GM21526 (cell line): Measurements from ENCODE around the gene TMEM237.
A peak's percentile ranks its signal among the peaks of the same experiment; 100 is the strongest.
"Not testable (repeated sequence)": the region's sequence is repeated elsewhere in the genome, so short reads cannot be mapped to it uniquely, and the experiment has no call there.

Source experiments
- ATAC-seq: cut with Tn5 transposase; IDR thresholded peaks from one replicate; pipeline ENCODE4 v1.9.1; 2021; ENCODE audit warnings: moderate library complexity; ENCODE audit not compliant: unreplicated experiment, low FRiP score

Gene TMEM237

GRCh38 chr2:201643216-201643890, at the start of gene TMEM237:
Gene TMEM237 (minus strand): TSS chr2:201643503. CDS start chr2:201643400, 103 bp downstream.
- ATAC-seq: peak; percentile 60

- ATAC-seq: no peak
Observed at GRCh38 chr2:201685156-201685555, 41.9 kb upstream of the TMEM237 start.

- ATAC-seq: no peak
Observed at GRCh38 chr2:201680743-201681142, 37.4 kb upstream of the TMEM237 start.

- ATAC-seq: no peak
Observed at GRCh38 chr2:201678401-201678800, 35.1 kb upstream of the TMEM237 start.

GRCh38 chr2:201675454-201675853, 32.2 kb upstream of the TMEM237 start:
- ATAC-seq: no peak

DNA sequence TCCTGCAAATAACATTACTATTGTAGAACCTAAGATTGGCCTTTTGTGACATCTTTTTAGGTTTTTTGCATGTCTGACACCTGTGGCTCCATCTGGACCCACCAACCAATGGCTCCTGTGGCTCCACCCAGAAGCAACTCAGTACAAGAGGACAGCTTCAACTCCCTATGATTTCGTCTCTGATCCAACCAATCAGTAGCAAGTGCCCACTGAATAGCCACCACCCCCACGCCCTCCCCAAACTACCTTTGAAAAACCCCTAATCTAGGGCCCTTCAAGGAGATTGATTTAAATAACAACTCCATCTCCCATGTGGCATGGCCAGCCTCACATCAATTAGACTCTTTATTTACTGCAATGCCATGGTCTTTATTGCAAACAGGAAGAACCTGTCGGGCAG, 31.5 kb upstream of the TMEM237 start:
- no peak for ATAC-seq

GRCh38 chr2:201674298-201674697, 31.0 kb upstream of the TMEM237 start:
- ATAC-seq: no peak

- no peak for ATAC-seq
Observed at GRCh38 chr2:201673546-201673945, 30.2 kb upstream of the TMEM237 start.

DNA sequence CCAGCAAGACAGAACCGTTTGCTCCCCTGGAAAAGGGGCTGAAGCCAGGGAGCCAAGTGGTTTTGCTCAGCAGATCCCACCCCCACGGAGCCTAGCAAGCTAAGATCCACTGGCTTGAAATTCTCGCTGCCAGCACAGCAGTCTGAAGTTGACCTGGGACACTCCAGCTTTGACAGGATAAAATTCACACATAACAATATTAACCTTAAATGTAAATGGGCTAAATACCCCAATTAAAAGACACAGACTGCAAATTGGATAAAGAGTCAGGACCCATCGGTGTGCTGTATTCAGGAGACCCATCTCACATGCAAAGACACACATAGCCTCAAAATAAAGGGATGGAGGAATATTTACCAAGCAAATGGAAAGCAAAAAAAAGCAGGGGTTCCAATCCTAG, 27.9 kb upstream of the TMEM237 start:
- ATAC-seq: not testable (repeated sequence)

- no peak for ATAC-seq
Observed at GRCh38 chr2:201669865-201670264, 26.6 kb upstream of the TMEM237 start.

GRCh38 chr2:201668402-201668910, 25.2 kb upstream of the TMEM237 start:
- no peak for ATAC-seq

- no peak for ATAC-seq
Observed at GRCh38 chr2:201664334-201664733, 21.0 kb upstream of the TMEM237 start.

DNA sequence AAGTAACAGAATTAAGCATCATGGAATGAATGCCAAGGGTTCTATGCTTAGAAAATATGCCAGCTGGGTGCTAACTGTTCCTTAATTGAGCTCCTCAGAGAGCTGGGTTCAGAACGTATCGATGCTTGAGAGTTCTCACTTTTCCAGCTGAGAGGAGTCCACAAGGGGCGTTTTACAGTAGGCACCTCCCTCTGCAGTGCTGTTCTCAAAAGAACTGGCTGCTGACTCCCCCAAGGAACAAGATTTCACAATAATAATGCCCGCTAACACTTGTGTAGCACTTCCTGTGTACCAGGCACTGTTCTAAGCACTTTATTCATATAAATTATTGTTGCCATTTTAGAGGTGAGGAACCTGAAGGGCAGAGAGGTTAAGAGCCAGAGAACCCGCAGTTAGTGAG, 18.1 kb upstream of the TMEM237 start:
- no peak for ATAC-seq

DNA sequence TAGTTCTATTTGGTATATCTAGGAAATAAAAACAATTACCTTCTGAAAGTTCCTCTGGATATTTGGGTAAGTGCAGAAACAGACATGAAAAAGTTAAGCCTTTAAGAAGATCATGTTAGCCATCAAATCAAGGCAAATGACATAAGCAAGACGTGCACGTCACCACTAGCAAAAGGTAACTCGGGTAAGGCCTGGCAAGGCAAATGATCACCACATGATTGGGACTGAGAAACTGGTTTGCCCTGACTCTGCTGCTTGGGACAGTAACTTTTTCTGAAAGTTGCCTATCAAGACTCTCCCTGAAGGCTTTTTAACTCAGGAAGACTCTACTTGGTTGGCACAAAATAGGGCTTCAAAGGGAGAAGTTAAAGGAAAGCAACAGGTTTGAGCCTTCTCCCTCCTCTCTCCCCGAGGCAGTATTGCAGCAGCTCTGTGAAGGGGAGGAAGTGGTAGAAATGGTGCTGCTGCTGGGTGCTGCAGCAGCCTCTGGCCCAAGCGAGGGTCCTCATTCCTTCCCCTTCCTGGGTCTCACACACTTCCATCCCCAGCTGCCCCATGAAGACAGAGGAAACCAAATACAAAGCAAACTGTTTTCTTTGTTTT, 17.1 kb upstream of the TMEM237 start:
- ATAC-seq: no peak

GRCh38 chr2:201656740-201657139, 13.4 kb upstream of the TMEM237 start:
- no peak for ATAC-seq

- ATAC-seq: no peak
Observed at GRCh38 chr2:201656102-201656501, 12.8 kb upstream of the TMEM237 start.

DNA sequence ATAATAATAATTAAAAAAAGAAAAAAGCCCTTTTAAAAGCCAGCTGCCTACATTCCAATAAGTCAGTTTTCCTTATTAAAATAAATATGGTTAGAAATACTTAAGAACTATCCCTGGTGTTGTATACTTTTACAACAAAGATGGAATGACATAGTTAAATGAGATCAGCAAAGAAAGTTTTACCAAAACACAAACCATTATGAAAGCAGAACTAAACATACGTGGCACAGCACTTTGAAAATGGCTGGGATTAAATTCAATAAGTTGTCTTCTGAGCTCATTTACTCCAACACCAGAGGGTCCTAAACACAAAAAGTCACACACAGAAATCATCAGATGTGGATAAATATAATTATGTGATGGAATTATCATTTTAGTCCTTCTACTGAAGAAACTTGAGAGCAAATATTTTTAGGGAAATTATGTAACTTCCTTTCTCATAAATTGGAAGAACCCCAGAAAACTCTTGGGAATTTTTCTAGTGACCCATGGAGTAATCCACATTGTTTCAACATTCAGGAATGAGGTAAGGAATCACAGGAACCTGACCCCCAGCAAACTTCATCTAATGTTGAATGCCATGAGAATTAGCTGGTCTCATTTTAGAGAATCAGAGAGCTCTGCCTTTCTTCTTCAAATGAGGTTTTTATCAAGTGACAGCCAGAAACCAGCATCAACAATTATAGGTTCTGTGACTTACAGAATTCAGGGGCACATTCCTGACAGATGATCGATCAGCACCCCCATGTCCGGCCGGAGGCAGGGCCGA, 11.5 kb upstream of the TMEM237 start:
- ATAC-seq: no peak

DNA sequence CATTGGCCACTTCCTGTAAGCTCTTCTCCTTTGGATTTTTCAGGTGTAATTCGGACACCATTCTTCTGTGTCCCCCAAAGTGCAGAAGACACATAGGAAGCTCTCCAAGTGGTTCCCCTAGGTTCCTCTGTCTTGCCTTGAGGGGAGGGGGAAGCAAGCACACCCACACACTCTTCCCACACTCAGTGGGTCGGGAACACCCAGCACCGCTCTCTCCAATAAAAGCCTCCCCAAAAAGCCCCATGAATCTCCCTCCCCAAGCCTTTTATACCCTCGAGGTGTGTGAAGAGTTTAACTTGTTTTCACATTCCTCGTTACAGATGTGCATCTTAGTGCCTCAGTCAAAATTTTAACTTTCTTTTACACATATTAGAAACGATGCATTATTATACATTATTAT, 9.9 kb upstream of the TMEM237 start:
- ATAC-seq: no peak

DNA sequence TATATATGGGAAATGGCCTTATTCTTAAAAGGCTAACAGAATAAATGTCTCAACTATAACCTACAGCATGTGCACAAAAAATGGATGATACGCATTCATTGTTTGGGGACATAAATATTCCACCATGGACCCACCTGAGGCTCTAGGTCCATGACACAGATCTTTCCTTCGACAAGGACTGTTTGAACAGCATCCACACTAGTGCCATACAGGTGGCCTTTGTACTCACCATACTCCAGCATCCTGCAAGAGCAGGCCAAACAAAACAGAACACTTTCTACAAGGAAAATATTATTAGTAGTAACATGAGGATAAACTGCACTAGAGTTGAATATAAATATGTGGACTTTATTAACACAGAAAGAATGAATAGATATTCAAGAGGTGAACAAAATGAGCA, 6.1 kb upstream of the TMEM237 start:
- ATAC-seq: no peak

- ATAC-seq: no peak
Observed at GRCh38 chr2:201647431-201647830, 4.1 kb upstream of the TMEM237 start.

DNA sequence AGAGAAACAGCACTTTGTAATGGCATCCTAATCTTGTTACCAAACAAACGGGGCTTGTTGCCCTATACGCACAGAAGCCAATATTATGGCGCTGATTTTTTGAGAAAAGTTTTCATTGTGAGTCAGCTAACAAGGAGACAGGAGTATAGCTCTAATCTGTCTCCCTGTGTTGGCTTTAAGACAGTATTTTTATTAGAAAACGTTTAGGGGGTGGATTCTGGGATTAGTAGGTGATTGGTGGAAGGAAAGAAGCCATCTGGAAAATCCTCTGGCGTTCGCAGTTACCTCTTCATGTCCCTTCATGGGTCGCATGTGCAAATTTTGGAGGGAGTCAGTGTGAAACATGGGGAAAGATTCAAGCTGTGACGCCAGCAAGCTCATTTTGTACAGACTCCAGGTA, 698 bp upstream of the TMEM237 start:
- ATAC-seq: no peak
